Measurements from ENCODE around the gene USH2A.

GRCh38 chr1:216014086-216014485, 409.2 kb downstream of the USH2A start:
- no peak for TF ChIP-seq CTCF (IDR thresholded peaks at IDR 0.05)
- no peak for TF ChIP-seq POLR2A (IDR thresholded peaks at IDR 0.05)
- no peak for TF ChIP-seq POLR2AphosphoS5 (IDR thresholded peaks at IDR 0.05)
- no peak for TF ChIP-seq EP300 (IDR thresholded peaks at IDR 0.05)

Measured in gastroesophageal sphincter (tissue), 3 donors.